GM12865 (cell line): ENCODE results near the gene PNO1.

ENCODE experiments used
- DNase-seq: peaks from one replicate; pipeline ENCODE4 v3.0.0; 2010; ENCODE audit warnings: low read depth
- H3K4me3 ChIP-seq: 2 replicates; pipeline ENCODE4 v1.5.1; 2011; ENCODE audit warnings: mild to moderate bottlenecking, low read depth, low read length, control low read depth
- TF ChIP-seq, protein P1 (sequence below): IDR thresholded peaks from 2 replicates; pipeline ENCODE4 v1.5.1; 2011; ENCODE audit warnings: low read length, control low read depth, low read depth, inconsistent platforms; ENCODE audit not compliant: insufficient read depth; ENCODE audit errors: missing control alignments

The PNO1 gene

DNA sequence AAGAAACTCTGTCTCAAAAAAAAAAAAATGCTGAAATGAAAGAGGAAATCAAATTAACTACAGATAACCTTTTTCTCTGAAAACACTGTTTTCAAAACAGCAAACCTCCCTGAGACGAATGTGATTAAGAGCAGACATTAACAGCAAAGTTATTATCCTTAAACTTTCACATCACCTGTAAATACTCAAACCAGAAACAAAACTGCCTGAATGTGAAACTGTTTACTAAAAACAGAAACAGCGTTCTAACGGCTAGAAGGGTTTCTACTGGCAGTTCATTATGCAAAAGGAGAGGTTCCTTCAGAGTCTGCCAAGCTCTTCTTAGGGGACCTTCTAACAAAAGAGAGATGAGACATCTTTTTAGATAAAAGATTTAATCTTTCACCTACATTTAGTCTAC is 45.9 kb downstream of the PNO1 start:
- peak; percentile 90 for DNase-seq
- peak overlapping the region; percentile 46 for H3K4me3 ChIP-seq
- TF ChIP-seq, protein P1, sequence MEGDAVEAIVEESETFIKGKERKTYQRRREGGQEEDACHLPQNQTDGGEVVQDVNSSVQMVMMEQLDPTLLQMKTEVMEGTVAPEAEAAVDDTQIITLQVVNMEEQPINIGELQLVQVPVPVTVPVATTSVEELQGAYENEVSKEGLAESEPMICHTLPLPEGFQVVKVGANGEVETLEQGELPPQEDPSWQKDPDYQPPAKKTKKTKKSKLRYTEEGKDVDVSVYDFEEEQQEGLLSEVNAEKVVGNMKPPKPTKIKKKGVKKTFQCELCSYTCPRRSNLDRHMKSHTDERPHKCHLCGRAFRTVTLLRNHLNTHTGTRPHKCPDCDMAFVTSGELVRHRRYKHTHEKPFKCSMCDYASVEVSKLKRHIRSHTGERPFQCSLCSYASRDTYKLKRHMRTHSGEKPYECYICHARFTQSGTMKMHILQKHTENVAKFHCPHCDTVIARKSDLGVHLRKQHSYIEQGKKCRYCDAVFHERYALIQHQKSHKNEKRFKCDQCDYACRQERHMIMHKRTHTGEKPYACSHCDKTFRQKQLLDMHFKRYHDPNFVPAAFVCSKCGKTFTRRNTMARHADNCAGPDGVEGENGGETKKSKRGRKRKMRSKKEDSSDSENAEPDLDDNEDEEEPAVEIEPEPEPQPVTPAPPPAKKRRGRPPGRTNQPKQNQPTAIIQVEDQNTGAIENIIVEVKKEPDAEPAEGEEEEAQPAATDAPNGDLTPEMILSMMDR: no peak

DNA sequence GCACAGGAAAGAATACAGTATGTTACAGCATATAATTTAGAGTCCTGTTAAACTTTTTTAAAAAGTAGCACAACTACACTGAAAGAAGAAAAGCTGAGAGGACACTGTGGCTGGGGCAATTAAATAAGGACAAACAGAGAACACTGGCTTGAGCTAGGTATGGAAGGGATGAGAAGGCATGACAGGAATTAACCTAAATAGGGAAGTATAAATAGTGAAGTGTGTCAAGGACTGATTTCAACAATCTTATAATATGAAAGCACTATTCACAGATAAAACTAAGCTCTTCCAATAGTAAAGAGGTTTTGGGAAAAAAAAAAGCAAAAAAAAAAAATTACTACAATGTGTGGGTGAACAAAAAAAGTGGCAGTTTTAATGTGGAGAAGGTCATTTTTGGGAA is 49.1 kb downstream of the PNO1 start:
- TF ChIP-seq, protein P1: no peak
- H3K4me3 ChIP-seq: no peak overlapping the region
- DNase-seq: no peak

GRCh38 chr2:68214381-68214780 is 56.7 kb downstream of the PNO1 start:
- peak; percentile 70 for DNase-seq
- TF ChIP-seq, protein P1: no peak
- no peak overlapping the region; the same call in 1 of the 2 replicates for H3K4me3 ChIP-seq

- TF ChIP-seq, protein P1: no peak
- no peak overlapping the region; the same call in 1 of the 2 replicates for H3K4me3 ChIP-seq
- no peak for DNase-seq
Observed at GRCh38 chr2:68216454-68217310, 59.0 kb downstream of the PNO1 start.

DNA sequence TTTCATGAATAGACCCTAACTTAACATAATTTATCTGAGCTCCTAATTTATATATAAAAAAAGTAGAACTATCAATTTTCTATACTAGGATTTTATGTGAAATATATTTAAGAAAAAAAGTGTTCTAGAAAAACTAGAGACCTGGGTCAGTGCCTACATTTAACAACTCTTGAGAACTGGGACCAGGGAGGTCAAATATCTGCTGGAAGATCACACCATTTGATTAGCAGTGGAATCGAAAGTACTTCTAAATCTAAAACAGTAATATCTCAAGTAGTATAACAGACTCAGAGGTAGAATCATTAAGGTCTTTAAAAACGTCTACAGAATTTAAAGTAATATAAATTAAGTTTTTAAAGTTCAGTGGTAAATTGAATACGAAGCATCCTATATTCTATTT is 60.0 kb downstream of the PNO1 start:
- TF ChIP-seq, protein P1: no peak
- DNase-seq: peak; percentile 32
- H3K4me3 ChIP-seq: peak overlapping the region; percentile 37

- no peak for DNase-seq
- H3K4me3 ChIP-seq: peak overlapping the region; percentile 37
- TF ChIP-seq, protein P1: no peak
Observed at GRCh38 chr2:68218343-68218901, 60.7 kb downstream of the PNO1 start.
